ENCODE data around the gene GOLM1.
"Not testable (repeated sequence)": the region's sequence is repeated elsewhere in the genome, so short reads cannot be mapped to it uniquely, and the experiment has no call there.

Gene GOLM1

DNA sequence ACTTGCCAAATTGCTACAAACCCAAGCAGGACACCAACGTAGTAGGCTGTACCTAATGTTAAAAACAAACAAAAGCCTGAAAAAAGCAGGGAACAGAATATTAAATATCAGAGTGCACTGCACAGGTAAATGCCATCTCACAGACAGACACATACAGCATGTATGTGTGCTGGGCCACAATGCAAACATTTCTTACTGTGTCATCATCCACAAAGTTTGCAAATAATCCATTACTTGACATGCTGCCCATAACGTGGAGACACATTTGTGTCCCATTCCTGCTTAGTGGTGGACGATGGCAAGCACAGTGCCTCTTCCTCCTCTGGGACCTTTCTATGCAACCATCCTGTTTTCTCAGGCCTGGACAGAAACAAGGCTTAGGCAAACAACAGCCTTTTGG, 44.7 kb downstream of the GOLM1 start:
- ChIA-PET POLR2A (no interaction called here), CTCF (interaction anchor here (0.7 kb wide), 1 partner anchor 10 kb away, joined by 3 read pairs; no protein-coding TSS in a partner anchor)
- Histone ChIP-seq H3K4me3 (ENCODE audit: control insufficient read depth in 1 of 7, extremely low read depth in 1 of 7, insufficient read depth in 4 of 7, low read depth in 2 of 7, low read length in 6 of 7) (no peak overlapping the region), H3K27ac (ENCODE audit: insufficient read depth in 1 of 2, low read depth in 1 of 2, low read length in 2 of 2, poor library complexity in 1 of 2, severe bottlenecking in 2 of 2) (no peak overlapping the region), H3K27me3 (replicated peaks in 2 of 5; ENCODE audit: control insufficient read depth in 4 of 5, insufficient read depth in 5 of 5, low read length in 4 of 5) (no peaks in the 10 kb centered on the region), H3K9me3 (ENCODE audit: control extremely low read depth in 1 of 5, control insufficient read depth in 4 of 5, insufficient read depth in 2 of 5, low read depth in 1 of 5, low read length in 4 of 5) (no peaks in the 10 kb centered on the region), H3K4me1 (ENCODE audit: control extremely low read depth in 1 of 4, control insufficient read depth in 4 of 4, insufficient read depth in 4 of 4, low read length in 3 of 4) (no peaks in the 10 kb centered on the region), H3K36me3 (ENCODE audit: control insufficient read depth in 4 of 4, insufficient read depth in 4 of 4, low read length in 3 of 4) (peaks cover 0 to 5% (median 0%) of the 10 kb centered on the region in 4 experiments)
- no peak for DNase-seq
- WGBS (ENCODE audit: insufficient coverage), result 100% methylated on average over 2 of the region's 3 CpGs

DNA sequence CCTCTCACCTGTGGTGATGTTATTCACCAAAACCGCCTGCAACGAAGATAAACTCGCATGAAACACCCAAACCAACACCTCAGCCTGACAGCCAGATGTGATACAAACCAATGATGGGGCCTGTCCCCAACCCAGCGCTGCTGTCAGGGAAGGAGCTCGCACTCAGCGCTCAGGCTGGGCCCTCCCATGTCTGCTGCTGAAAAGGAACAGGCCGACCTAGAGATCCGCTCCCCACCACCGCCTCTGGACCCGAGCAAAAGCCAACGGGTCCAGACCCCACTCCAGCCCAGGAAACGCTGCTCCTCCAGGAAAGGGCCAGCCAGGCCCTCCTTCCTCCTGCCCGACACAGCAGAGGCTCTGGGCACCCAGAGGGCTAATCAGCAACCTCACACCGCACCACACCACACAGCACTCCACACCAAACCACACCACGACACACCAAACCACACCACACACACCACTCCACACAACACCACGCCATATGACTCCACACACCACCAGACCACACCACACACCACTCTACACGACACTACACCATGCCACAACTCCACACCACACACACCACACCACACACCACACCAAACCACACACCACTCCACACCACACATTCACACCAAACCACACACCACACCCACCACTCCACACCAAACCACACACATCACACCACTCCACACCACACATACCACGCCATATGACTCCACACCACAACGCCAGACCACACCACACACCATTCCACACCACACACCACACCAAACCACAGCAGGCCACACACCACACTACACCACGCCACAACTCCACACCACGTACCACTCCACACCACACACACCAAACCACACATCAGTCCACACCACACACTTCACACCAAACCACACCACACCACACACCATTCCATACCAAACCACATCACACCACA, 46.5 kb downstream of the GOLM1 start:
- Histone ChIP-seq H3K4me3 (ENCODE audit: control insufficient read depth in 1 of 7, extremely low read depth in 1 of 7, insufficient read depth in 4 of 7, low read depth in 2 of 7, low read length in 6 of 7) (no peak overlapping the region), H3K27me3 (replicated peaks in 2 of 5; ENCODE audit: control insufficient read depth in 4 of 5, insufficient read depth in 5 of 5, low read length in 4 of 5) (no peaks in the 10 kb centered on the region), H3K9me3 (ENCODE audit: control extremely low read depth in 1 of 5, control insufficient read depth in 4 of 5, insufficient read depth in 2 of 5, low read depth in 1 of 5, low read length in 4 of 5) (no peaks in the 10 kb centered on the region), H3K36me3 (ENCODE audit: control insufficient read depth in 4 of 4, insufficient read depth in 4 of 4, low read length in 3 of 4) (peaks cover 0 to 5% (median 0%) of the 10 kb centered on the region in 4 experiments), H3K4me1 (ENCODE audit: control extremely low read depth in 1 of 4, control insufficient read depth in 4 of 4, insufficient read depth in 4 of 4, low read length in 3 of 4) (no peaks in the 10 kb centered on the region), H3K27ac (ENCODE audit: insufficient read depth in 1 of 2, low read depth in 1 of 2, low read length in 2 of 2, poor library complexity in 1 of 2, severe bottlenecking in 2 of 2) (no peak overlapping the region)
- no peak for DNase-seq
- CTCF ChIA-PET, result no interaction called here
- POLR2A ChIA-PET, result no interaction called here
- WGBS (ENCODE audit: insufficient coverage), result 94% methylated on average over 15 of the region's 21 CpGs

DNA sequence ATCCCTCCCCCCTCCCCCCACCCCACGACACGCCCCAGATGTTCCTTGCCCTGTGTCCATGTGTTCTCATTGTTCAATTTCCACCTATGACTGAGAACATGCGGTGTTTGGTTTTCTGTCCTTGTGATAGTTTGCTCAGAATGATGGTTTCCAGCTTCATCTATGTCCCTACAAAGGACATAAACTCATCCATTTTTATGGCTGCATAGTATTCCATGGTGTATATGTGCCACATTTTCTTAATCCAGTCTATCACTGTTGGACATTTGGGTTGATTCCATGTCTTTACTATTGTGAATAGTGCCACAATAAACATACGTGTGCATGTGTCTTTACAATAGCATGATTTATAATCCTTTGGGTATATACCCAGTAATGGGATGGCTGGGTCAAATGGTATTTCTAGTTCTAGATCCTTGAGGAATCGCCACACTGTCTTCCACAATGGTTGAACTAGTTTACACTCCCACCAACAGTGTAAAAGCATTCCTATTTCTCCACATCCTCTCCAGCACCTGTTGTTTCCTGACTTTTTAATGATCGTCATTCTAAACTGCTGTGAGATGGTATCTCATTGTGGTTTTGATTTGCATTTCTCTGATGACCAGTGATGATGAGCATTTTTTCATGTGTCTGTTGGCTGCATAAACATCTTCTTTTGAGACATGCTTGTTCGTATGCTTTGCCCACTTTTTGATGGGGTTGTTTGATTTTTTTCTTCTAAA, 51.2 kb downstream of the GOLM1 start:
- CTCF ChIA-PET; POLR2A ChIA-PET; H3K27ac ChIP-seq (ENCODE audit: insufficient read depth in 1 of 2, low read depth in 1 of 2, low read length in 2 of 2, poor library complexity in 1 of 2, severe bottlenecking in 2 of 2); H3K27me3 ChIP-seq (replicated peaks in 2 of 5; ENCODE audit: control insufficient read depth in 4 of 5, insufficient read depth in 5 of 5, low read length in 4 of 5); H3K4me3 ChIP-seq (ENCODE audit: control insufficient read depth in 1 of 7, extremely low read depth in 1 of 7, insufficient read depth in 4 of 7, low read depth in 2 of 7, low read length in 6 of 7); DNase-seq; H3K4me1 ChIP-seq (ENCODE audit: control extremely low read depth in 1 of 4, control insufficient read depth in 4 of 4, insufficient read depth in 4 of 4, low read length in 3 of 4); H3K9me3 ChIP-seq (ENCODE audit: control extremely low read depth in 1 of 5, control insufficient read depth in 4 of 5, insufficient read depth in 2 of 5, low read depth in 1 of 5, low read length in 4 of 5); H3K36me3 ChIP-seq (ENCODE audit: control insufficient read depth in 4 of 4, insufficient read depth in 4 of 4, low read length in 3 of 4): not testable (repeated sequence)
- WGBS (ENCODE audit: insufficient coverage), result no CpG with 5 or more reads among the region's 7 CpGs

DNA sequence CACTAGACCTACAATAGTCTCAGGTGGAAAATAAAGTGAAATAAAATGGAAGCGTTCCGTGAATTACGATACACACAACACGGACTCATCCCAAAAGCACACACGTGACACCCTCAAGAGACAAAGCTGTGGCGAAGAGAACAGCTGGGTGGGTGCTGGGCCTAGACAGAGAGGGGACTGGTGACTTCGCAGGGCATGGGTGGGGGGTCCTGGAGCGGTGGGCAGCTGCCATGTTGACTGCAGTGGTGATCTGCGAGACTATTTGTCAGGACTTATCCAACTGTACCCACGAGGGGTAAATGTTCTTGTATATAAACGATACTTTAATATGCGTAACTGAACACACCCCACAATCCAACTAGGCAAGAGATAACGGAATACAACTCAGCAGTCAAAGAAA, 52.0 kb downstream of the GOLM1 start:
- CTCF ChIA-PET, result no interaction called here
- H3K27ac ChIP-seq (ENCODE audit: insufficient read depth in 1 of 2, low read depth in 1 of 2, low read length in 2 of 2, poor library complexity in 1 of 2, severe bottlenecking in 2 of 2), result no peak overlapping the region
- no peaks in the 10 kb centered on the region for H3K36me3 ChIP-seq (ENCODE audit: control insufficient read depth in 4 of 4, insufficient read depth in 4 of 4, low read length in 3 of 4)
- WGBS (ENCODE audit: insufficient coverage), result 96% methylated on average over 4 of the region's 13 CpGs
- H3K9me3 ChIP-seq (ENCODE audit: control extremely low read depth in 1 of 5, control insufficient read depth in 4 of 5, insufficient read depth in 2 of 5, low read depth in 1 of 5, low read length in 4 of 5), result no peaks in the 10 kb centered on the region
- H3K4me3 ChIP-seq (ENCODE audit: control insufficient read depth in 1 of 7, extremely low read depth in 1 of 7, insufficient read depth in 4 of 7, low read depth in 2 of 7, low read length in 6 of 7), result no peak overlapping the region
- H3K4me1 ChIP-seq (ENCODE audit: control extremely low read depth in 1 of 4, control insufficient read depth in 4 of 4, insufficient read depth in 4 of 4, low read length in 3 of 4), result no peaks in the 10 kb centered on the region
- no peak for DNase-seq
- no peaks in the 10 kb centered on the region for H3K27me3 ChIP-seq (replicated peaks in 2 of 5; ENCODE audit: control insufficient read depth in 4 of 5, insufficient read depth in 5 of 5, low read length in 4 of 5)
- POLR2A ChIA-PET, result interaction anchor here (0.6 kb wide), 1 partner anchor 15 kb away, joined by 3 read pairs; no protein-coding TSS in a partner anchor

DNA sequence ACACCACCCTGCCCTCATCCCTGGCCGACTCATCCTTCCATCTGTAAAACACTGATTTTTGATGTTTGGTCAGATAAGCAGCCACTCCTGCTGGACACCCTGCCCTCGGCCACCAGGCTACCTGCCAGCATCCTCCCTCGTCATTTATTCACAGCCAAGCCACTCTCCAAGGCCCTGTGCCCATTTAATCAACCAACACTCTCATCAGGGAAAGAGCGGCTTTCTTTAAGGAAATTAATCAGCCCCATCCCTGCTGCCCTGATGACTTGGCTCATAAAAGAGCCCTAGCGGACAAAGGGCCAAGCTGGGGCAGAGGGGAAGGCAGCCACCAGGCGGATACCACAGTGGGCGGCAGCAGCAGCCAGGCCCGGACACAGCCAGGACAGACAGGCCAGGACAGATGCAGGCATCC, 52.4 kb downstream of the GOLM1 start:
- Histone ChIP-seq H3K27ac (ENCODE audit: insufficient read depth in 1 of 2, low read depth in 1 of 2, low read length in 2 of 2, poor library complexity in 1 of 2, severe bottlenecking in 2 of 2) (no peak overlapping the region), H3K4me3 (ENCODE audit: control insufficient read depth in 1 of 7, extremely low read depth in 1 of 7, insufficient read depth in 4 of 7, low read depth in 2 of 7, low read length in 6 of 7) (no peak overlapping the region), H3K27me3 (replicated peaks in 2 of 5; ENCODE audit: control insufficient read depth in 4 of 5, insufficient read depth in 5 of 5, low read length in 4 of 5) (no peaks in the 10 kb centered on the region), H3K36me3 (ENCODE audit: control insufficient read depth in 4 of 4, insufficient read depth in 4 of 4, low read length in 3 of 4) (no peaks in the 10 kb centered on the region), H3K4me1 (ENCODE audit: control extremely low read depth in 1 of 4, control insufficient read depth in 4 of 4, insufficient read depth in 4 of 4, low read length in 3 of 4) (no peaks in the 10 kb centered on the region), H3K9me3 (ENCODE audit: control extremely low read depth in 1 of 5, control insufficient read depth in 4 of 5, insufficient read depth in 2 of 5, low read depth in 1 of 5, low read length in 4 of 5) (no peaks in the 10 kb centered on the region)
- ChIA-PET POLR2A (no interaction called here), CTCF (no interaction called here)
- WGBS (ENCODE audit: insufficient coverage), result 94% methylated on average over 7 of the region's 8 CpGs
- DNase-seq, result no peak

DNA sequence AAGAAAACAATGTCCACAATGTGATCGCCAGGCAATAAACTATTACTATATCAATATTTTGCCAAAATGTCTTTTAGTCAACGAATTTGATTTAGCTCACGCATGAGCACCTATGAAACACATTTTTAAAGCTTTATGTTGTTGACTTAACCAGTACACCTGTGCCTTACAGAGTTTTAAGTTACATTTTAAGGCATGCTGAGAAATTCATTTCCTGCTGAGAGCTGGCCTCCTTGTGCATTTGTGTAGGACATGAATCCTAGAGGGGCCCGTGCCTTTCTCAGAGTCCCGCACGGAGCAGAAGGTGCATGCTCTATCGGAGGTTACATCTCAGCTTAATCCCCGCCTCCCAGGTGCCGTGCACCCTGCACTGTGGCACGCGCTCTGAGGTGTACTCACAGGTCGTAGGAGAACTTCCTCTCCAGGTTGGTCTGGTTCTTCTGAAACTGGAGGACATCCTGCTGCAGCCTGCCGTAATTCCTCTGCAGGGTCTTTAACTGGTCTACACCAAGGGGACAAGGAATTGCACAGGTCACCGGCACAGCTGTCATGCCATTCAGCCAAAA, 53.2 kb downstream of the GOLM1 start:
- Histone ChIP-seq H3K36me3 (ENCODE audit: control insufficient read depth in 4 of 4, insufficient read depth in 4 of 4, low read length in 3 of 4) (no peaks in the 10 kb centered on the region), H3K27me3 (replicated peaks in 2 of 5; ENCODE audit: control insufficient read depth in 4 of 5, insufficient read depth in 5 of 5, low read length in 4 of 5) (no peaks in the 10 kb centered on the region), H3K4me3 (ENCODE audit: control insufficient read depth in 1 of 7, extremely low read depth in 1 of 7, insufficient read depth in 4 of 7, low read depth in 2 of 7, low read length in 6 of 7) (no peak overlapping the region), H3K27ac (ENCODE audit: insufficient read depth in 1 of 2, low read depth in 1 of 2, low read length in 2 of 2, poor library complexity in 1 of 2, severe bottlenecking in 2 of 2) (no peak overlapping the region), H3K9me3 (ENCODE audit: control extremely low read depth in 1 of 5, control insufficient read depth in 4 of 5, insufficient read depth in 2 of 5, low read depth in 1 of 5, low read length in 4 of 5) (no peaks in the 10 kb centered on the region), H3K4me1 (ENCODE audit: control extremely low read depth in 1 of 4, control insufficient read depth in 4 of 4, insufficient read depth in 4 of 4, low read length in 3 of 4) (no peaks in the 10 kb centered on the region)
- POLR2A ChIA-PET, result no interaction called here
- DNase-seq, result no peak
- CTCF ChIA-PET, result interaction anchor here (1.1 kb wide), 1 partner anchor 38 kb away, joined by 3 read pairs; no protein-coding TSS in a partner anchor
- WGBS (ENCODE audit: insufficient coverage), result 100% methylated on average over 11 of the region's 14 CpGs

DNA sequence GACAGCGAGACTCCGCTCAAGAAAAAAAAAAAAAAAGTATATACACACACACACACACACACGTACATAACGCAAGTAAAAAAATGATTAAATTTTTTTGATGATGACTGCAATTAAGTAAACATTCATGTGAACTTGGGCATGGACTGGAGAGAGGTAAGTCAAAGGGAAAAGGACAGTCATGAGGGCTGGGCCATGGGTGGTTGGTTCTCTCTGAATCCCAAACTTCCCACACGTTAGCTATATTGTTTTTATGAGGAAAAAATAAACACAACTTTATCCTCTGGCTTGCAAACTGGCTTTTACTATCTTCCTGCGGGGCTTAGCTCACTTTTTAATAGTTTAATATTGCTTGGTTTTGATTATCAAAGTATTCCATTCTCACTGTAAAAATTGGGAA, 53.7 kb downstream of the GOLM1 start:
- ChIA-PET CTCF (interaction anchor here (1.1 kb wide), 1 partner anchor 38 kb away, joined by 3 read pairs; no protein-coding TSS in a partner anchor), POLR2A (no interaction called here)
- WGBS (ENCODE audit: insufficient coverage), result no CpG with 5 or more reads among the region's 6 CpGs
- no peak overlapping the region for H3K27ac ChIP-seq (ENCODE audit: insufficient read depth in 1 of 2, low read depth in 1 of 2, low read length in 2 of 2, poor library complexity in 1 of 2, severe bottlenecking in 2 of 2)
- no peaks in the 10 kb centered on the region for H3K36me3 ChIP-seq (ENCODE audit: control insufficient read depth in 4 of 4, insufficient read depth in 4 of 4, low read length in 3 of 4)
- H3K9me3 ChIP-seq (ENCODE audit: control extremely low read depth in 1 of 5, control insufficient read depth in 4 of 5, insufficient read depth in 2 of 5, low read depth in 1 of 5, low read length in 4 of 5), result no peaks in the 10 kb centered on the region
- DNase-seq, result no peak
- H3K27me3 ChIP-seq (replicated peaks in 2 of 5; ENCODE audit: control insufficient read depth in 4 of 5, insufficient read depth in 5 of 5, low read length in 4 of 5), result no peaks in the 10 kb centered on the region
- no peak overlapping the region for H3K4me3 ChIP-seq (ENCODE audit: control insufficient read depth in 1 of 7, extremely low read depth in 1 of 7, insufficient read depth in 4 of 7, low read depth in 2 of 7, low read length in 6 of 7)
- H3K4me1 ChIP-seq (ENCODE audit: control extremely low read depth in 1 of 4, control insufficient read depth in 4 of 4, insufficient read depth in 4 of 4, low read length in 3 of 4), result no peaks in the 10 kb centered on the region

All from common myeloid progenitor, CD34-positive (primary cell).